22Rv1 (cell line): ENCODE results near the gene MSMB.
"Not testable (repeated sequence)": the region's sequence is repeated elsewhere in the genome, so short reads cannot be mapped to it uniquely, and the experiment has no call there.

Source experiments
- H3K27ac ChIP-seq: fragments of 450-650 bp; 2 replicates; pipeline ENCODE4 v1.5.1; 2017
- ZFX ChIP-seq: fragments of 450-650 bp; IDR thresholded peaks from 2 replicates; pipeline ENCODE4 v1.6.1; 2017; ENCODE audit warnings: antibody characterized with exemption, borderline replicate concordance
- TF ChIP-seq, protein P1 (sequence below): fragments of 450-650 bp; IDR thresholded peaks from 2 replicates; pipeline ENCODE4 v1.5.1; 2017; ENCODE audit warnings: mild to moderate bottlenecking

MSMB gene

DNA sequence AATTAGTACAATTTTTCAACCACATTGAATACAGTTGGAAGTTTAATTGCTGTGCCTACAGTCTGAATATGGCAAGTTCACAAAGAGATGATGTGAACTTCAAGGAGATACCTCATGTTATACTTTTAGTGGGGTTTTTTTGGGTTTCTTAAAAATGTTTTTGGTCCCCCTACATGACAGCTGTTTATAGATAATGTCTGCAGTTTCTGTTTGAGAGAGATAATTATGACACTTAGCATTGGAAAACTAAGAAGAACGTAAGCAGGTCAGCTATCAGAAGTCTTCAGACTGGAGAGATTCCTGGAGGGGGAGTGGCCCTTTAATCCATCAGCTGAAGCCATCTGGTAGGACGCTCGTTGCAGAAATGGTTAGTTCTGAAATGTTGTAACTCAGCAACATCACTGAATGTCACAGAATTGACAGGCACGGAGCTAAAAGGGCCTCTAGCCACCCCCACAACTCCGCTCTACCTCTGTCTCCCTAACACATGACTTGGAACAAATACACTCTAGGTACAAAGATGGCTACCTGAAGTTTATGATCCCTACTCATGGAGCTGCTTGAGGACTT, 44.8 kb downstream of the MSMB start:
- H3K27ac ChIP-seq: no peak overlapping the region
- TF ChIP-seq, protein P1, sequence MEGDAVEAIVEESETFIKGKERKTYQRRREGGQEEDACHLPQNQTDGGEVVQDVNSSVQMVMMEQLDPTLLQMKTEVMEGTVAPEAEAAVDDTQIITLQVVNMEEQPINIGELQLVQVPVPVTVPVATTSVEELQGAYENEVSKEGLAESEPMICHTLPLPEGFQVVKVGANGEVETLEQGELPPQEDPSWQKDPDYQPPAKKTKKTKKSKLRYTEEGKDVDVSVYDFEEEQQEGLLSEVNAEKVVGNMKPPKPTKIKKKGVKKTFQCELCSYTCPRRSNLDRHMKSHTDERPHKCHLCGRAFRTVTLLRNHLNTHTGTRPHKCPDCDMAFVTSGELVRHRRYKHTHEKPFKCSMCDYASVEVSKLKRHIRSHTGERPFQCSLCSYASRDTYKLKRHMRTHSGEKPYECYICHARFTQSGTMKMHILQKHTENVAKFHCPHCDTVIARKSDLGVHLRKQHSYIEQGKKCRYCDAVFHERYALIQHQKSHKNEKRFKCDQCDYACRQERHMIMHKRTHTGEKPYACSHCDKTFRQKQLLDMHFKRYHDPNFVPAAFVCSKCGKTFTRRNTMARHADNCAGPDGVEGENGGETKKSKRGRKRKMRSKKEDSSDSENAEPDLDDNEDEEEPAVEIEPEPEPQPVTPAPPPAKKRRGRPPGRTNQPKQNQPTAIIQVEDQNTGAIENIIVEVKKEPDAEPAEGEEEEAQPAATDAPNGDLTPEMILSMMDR: no peak
- no peak for TF ChIP-seq ZFX

DNA sequence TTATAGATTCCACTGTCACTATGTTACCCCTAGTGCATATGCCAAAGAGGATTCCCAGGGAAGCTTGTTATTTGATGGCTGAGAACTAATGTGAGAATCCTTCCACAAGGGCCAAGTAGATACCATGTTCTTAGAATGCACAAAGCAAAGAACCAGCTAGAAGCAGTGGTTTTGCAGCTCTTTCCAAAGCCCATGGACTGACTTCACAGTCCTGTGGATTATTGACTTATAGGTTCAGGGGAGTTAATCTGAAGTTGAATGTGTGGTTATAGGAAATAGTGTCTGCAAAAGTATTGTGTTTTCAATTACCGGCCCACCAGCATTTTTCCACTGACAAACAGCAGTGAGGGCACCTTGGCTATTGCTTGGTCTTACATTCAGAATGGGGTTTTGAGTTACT, 45.5 kb downstream of the MSMB start:
- TF ChIP-seq ZFX: no peak
- TF ChIP-seq, protein P1: no peak
- H3K27ac ChIP-seq: no peak overlapping the region

DNA sequence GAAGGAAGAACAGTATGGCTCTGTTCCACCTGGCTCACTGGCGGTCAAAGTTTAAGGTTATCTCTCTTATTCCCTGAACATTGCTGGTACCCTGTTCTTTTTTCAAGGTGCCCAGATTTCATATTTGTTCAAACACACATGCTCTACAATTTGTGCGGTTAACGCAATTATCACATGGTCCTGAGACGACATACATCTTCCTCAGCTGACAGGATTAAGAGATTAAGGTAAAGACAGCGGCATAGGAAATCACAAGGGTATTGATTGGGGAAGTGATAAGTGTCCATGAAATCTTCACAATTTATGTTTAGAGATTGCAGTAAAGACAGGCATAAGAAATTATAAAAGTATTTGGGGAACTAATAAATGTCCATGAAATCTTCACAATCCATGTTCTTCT, 46.1 kb downstream of the MSMB start:
- not testable (repeated sequence) for H3K27ac ChIP-seq

DNA sequence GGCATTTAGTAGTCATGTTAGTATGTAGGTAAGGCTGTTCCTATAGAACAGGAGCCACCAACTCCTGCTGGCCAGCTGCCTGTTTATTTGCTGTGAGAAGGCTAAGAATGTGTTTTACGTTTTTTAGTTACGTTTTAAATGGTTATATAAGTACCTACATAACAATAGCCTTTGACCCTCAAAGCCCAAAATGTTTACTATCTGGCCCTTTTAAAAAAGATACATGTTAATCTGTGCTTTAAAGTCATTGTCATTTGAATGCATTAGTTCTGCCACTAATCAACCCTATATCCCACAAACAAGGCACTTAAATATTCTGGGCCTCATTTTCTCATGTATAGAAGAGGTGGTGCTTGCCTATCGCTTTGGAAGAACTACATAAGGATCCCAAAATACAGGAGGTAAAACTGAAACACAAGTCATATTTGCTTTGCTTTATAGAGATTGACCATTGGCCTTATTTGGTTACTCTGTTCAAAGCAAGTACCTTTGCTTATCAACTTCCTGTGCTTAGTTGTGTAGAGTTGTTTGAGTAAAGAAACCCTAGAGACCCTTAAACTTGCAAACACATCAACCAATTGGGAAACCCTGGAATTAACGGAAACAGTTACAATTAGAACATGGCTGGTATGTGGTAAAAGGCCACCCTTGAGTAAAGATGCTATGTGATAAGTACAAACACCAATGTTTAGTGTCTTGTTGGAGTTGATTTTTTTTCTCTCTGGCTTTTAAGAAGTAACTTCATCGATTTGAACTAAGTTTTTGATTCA, 47.9 kb downstream of the MSMB start:
- no peak overlapping the region for H3K27ac ChIP-seq
- TF ChIP-seq, protein P1: no peak
- TF ChIP-seq ZFX: no peak

DNA sequence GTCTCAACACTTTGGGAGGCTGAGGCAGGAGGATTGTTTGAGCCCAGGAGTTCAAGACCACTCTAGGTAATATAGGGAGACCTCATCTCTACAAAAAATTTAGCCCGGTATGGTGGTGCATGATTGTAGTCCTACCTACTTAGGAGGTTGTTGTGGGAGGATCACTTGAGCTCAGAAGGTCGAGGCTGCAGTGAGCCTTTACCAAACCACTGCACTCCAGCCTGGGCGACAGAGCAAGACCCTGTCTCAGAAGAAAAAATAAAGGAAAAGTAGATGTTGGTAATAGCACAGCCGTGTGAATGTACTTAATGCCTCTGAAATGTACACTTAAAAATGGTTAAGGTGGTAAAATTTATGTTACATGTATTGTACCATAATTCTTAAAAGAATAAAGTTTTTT, 48.5 kb downstream of the MSMB start:
- H3K27ac ChIP-seq: no peak overlapping the region
- no peak for TF ChIP-seq ZFX
- TF ChIP-seq, protein P1: no peak

DNA sequence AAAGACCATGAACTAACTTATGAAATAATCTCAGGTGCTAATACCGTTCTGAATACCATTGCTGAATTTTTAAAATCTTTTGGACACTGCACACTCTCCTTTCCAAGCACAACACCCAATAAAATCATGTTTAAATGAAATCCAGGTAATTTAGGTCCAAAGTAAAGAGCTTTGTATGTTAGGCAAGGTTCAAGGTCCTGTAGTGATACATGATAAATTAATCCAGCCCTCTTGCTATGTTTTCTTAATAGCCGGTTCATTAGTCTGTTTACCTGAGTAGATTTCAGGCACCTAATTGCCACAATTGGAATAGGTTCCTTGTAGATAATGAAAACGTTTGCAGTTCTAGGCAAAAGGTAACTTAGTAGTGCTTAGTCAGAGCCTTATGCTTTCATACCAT, 60.5 kb downstream of the MSMB start:
- not testable (repeated sequence) for H3K27ac ChIP-seq

DNA sequence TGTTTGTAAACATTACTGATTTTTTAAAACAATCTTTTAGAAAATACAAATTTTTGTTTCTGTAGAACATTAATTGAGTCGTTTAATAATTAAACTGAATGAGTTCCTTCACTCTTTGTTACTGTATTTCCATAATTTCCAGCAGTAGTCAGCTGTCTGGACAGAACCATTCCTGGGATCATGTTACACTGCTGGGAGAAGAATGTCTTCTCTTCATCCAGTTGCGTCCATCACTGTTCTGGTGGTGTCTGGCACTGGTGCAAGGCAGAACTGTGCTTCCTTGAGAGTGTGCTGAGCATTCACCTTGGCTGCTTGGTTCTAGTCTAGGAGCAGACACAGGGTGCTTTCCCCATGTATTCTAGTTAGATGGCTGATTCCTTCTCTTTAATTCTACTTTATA, 61.6 kb downstream of the MSMB start:
- H3K27ac ChIP-seq: not testable (repeated sequence)

DNA sequence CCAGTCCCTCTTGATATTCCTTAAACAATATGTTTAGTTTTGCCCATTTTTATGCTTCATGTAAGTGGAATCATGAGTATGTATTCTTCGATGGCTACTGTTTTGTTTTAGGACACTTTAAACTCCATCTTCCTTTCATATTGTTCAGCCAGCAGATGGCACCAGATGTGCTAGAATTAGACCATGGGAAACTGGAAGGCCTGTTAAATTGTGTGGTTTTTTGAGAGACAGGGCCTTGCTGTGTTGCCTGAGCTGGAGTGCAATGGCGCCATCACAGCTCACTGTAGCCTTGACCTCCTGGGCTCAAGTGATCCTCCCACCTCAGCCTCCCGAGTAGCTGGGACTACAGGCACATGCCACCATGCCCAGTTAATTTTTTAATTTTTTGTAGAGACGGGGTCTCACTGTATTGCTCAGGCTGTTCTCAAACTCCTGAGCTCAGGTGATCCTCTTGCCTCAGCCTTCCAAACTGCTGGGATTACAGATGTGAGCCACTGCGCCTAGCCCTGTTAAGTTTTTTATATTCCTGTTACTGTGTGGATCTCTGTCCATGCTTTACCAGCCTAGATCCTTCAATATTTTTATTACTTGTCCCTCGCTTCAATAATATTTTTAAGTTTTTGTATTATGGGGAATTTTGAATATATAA, 62.4 kb downstream of the MSMB start:
- TF ChIP-seq, protein P1: peak; percentile 34
- not testable (repeated sequence) for H3K27ac ChIP-seq
